HL-60 (cell line): ENCODE results near the gene HES7.

ENCODE experiments used
- GABPA ChIP-seq: IDR thresholded peaks from 2 replicates; pipeline ENCODE4 v1.6.1; 2012; ENCODE audit warnings: low read depth
- POLR2AphosphoS5 ChIP-seq: IDR thresholded peaks from 2 replicates; pipeline ENCODE4 v1.6.1; 2012; ENCODE audit warnings: low read depth
- REST ChIP-seq: IDR thresholded peaks from 2 replicates; pipeline ENCODE4 v1.6.1; 2012; ENCODE audit warnings: low read depth; ENCODE audit not compliant: insufficient replicate concordance
- SPI1 ChIP-seq: IDR thresholded peaks from 2 replicates; pipeline ENCODE4 v1.6.1; 2012; ENCODE audit warnings: low read depth, mild to moderate bottlenecking, borderline replicate concordance
- TF ChIP-seq, protein P1 (sequence below): IDR thresholded peaks from one replicate; pipeline ENCODE4 v1.5.1; 2011; ENCODE audit warnings: low read length, control low read depth, inconsistent platforms; ENCODE audit not compliant: insufficient read depth

DNA sequence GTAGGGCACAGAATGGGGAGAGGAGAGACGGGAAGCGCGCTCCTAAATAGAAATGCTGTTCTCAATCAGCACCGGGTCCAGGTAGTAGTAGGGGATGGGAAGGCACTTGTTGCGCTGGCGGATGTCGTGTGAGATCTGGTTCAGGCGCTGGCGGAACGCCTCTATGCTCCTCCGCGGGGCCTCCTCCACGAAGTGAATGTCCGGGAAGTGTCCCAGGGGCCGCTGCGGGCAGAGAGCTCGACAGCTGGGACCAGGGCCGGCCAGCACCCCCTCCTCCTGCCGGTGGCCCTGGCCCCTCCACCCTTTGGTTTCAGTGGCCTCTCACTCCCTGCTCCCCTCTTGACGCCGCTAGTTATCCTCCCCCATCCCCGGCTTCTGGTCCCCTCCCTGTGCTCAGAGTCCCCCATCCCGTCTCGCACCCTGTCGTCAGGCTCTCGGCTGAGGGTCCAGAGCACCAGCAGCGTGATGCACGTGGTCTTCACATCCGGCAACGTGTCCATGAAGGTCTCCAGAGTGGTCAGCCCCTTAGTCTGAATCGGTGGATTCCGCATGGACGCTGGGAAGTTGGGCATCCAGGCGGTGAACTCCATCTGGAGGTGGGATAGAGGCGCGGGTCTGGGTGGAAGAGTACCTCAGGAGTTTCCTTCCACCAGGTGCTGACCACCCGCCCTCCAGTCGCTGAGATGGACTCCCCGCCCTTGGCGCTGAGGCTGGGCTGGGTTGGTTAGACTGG is 51.0 kb downstream of the HES7 start:
- TF ChIP-seq POLR2AphosphoS5 (no peak), REST (no peak), GABPA (no peak), SPI1 (no peak)
- TF ChIP-seq, protein P1, sequence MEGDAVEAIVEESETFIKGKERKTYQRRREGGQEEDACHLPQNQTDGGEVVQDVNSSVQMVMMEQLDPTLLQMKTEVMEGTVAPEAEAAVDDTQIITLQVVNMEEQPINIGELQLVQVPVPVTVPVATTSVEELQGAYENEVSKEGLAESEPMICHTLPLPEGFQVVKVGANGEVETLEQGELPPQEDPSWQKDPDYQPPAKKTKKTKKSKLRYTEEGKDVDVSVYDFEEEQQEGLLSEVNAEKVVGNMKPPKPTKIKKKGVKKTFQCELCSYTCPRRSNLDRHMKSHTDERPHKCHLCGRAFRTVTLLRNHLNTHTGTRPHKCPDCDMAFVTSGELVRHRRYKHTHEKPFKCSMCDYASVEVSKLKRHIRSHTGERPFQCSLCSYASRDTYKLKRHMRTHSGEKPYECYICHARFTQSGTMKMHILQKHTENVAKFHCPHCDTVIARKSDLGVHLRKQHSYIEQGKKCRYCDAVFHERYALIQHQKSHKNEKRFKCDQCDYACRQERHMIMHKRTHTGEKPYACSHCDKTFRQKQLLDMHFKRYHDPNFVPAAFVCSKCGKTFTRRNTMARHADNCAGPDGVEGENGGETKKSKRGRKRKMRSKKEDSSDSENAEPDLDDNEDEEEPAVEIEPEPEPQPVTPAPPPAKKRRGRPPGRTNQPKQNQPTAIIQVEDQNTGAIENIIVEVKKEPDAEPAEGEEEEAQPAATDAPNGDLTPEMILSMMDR = no peak
